ENCODE measurements around the gene THADA.

The THADA gene

DNA sequence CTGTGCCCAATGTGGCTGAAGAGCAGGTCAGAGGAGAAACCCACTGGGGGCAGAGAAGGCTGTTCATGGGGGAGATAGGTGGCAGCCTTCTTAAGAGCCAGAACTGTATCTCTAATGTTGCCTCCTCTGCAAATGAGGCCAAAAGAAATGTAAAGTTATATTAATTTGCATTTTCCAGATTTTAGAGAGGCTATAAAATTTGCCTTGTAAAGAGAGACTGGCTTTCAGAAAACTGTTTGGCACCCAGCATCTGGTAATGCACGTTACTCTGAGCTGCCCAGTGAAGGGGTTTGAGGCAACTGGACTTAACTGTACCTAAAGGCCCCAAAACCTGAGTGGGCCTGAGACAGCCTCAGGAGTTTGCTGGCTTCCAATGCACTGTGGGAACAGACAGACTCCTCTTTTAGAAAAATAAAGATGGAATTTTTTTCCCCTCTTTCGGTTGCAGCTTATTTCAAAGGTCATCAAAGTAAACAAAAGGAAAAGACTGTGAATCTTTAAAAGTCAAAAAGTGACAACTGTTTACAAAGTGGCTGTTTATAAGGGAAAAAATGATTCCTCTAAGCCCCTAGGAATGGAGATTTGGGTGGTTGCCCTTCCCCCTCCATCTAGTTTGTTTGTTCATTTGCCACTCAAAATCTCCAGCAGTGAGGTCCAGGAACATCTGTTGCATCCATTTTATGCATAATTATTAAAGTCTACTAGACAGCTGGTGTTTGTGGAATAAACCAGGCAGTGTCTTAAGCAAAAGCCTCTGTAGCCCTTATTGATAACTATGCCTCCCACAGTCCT, 237.2 kb downstream of the THADA start:
- H3K79me2 ChIP-seq (ENCODE audit: low read length): no peaks in the 10 kb centered on the region
- H3K9me3 ChIP-seq (ENCODE audit: insufficient read depth, low read length): no peaks in the 10 kb centered on the region
- peaks cover 37% of the 10 kb centered on the region for H3K4me1 ChIP-seq (ENCODE audit: low read length)
- H3K27me3 ChIP-seq (ENCODE audit: low read depth, low read length): no peaks in the 10 kb centered on the region
- no peak overlapping the region for H3K4me3 ChIP-seq (ENCODE audit: low read length)
- peak overlapping the region; percentile 3; the same call in 1 of the 2 replicates for H3K9ac ChIP-seq (ENCODE audit: low read length)
- no peaks in the 10 kb centered on the region for H4K20me1 ChIP-seq (ENCODE audit: insufficient read depth, low read length)
- peaks cover 3% of the 10 kb centered on the region for H3K36me3 ChIP-seq (replicated peaks; ENCODE audit: low read depth, low read length)
- peak; percentile 14; the same call in 1 of the 2 replicates for TF ChIP-seq CTCF (IDR thresholded peaks at IDR 0.05; ENCODE audit: low read depth, low read length)
- TF ChIP-seq EZH2phosphoT487 (IDR thresholded peaks at IDR 0.05; ENCODE audit: low read depth): no peak
- H3K4me2 ChIP-seq (ENCODE audit: low read length): peak overlapping the region; percentile 44; the same call in 1 of the 2 replicates
- H2AFZ ChIP-seq (ENCODE audit: low read depth, low read length): no peak overlapping the region
- peak overlapping the region; percentile 33; the same call in 1 of the 2 replicates for H3K27ac ChIP-seq (ENCODE audit: low read length)

DNA sequence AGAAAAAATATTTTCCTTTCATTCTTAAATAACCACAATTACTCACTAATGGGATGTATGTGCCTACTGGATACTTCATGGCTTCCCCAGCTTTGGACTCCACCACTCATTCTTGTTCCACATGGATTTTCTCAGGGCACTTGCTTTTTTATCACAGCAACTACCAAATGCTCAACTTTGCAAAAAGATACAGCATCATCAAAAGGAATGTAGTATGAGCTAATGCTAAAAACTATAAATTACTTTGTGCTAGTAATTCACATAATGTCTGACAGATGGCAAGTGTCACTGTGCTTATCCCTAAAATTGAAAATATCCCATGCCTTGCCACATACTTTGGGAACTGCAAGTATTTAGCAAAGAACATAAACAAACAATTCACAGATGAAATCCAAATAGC, 239.1 kb downstream of the THADA start:
- Histone ChIP-seq H3K27me3 (ENCODE audit: low read depth, low read length) (no peaks in the 10 kb centered on the region), H4K20me1 (ENCODE audit: insufficient read depth, low read length) (no peaks in the 10 kb centered on the region), H3K36me3 (replicated peaks; ENCODE audit: low read depth, low read length) (no peaks in the 10 kb centered on the region), H3K9me3 (ENCODE audit: insufficient read depth, low read length) (no peaks in the 10 kb centered on the region), H3K4me2 (ENCODE audit: low read length) (no peak overlapping the region), H3K4me1 (ENCODE audit: low read length) (peaks cover 37% of the 10 kb centered on the region), H3K9ac (ENCODE audit: low read length) (no peak overlapping the region), H2AFZ (ENCODE audit: low read depth, low read length) (no peak overlapping the region), H3K27ac (ENCODE audit: low read length) (no peak overlapping the region), H3K4me3 (ENCODE audit: low read length) (no peak overlapping the region), H3K79me2 (ENCODE audit: low read length) (no peaks in the 10 kb centered on the region)
- no peak for TF ChIP-seq EZH2phosphoT487 (IDR thresholded peaks at IDR 0.05; ENCODE audit: low read depth)
- no peak for TF ChIP-seq CTCF (IDR thresholded peaks at IDR 0.05; ENCODE audit: low read depth, low read length)

DNA sequence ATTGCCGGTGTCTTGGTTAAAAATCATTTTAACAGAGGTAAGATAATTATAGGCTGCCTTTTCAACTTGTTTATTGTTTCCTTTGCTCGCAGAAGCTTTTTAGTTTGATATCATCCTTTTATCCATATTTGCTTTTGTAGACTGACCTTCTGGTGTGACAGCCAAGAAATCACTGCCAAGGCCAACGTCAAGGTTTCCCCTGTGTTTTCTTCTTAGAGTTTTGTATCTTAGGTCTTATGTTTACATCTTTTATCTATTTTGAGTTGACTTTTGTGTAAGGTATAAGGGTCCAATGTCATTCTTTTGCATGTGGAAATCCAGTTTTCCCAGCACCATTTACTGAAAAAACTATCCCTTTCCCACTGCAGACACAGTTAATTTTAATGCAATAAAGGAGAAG, 240.4 kb downstream of the THADA start:
- Histone ChIP-seq H3K9me3 (ENCODE audit: insufficient read depth, low read length) (no peaks in the 10 kb centered on the region), H3K4me2 (ENCODE audit: low read length) (no peak overlapping the region), H4K20me1 (ENCODE audit: insufficient read depth, low read length) (no peaks in the 10 kb centered on the region), H3K4me3 (ENCODE audit: low read length) (no peak overlapping the region), H3K4me1 (ENCODE audit: low read length) (peaks cover 30% of the 10 kb centered on the region), H3K36me3 (replicated peaks; ENCODE audit: low read depth, low read length) (no peaks in the 10 kb centered on the region), H3K9ac (ENCODE audit: low read length) (no peak overlapping the region), H3K27me3 (ENCODE audit: low read depth, low read length) (no peaks in the 10 kb centered on the region), H3K27ac (ENCODE audit: low read length) (no peak overlapping the region), H3K79me2 (ENCODE audit: low read length) (no peaks in the 10 kb centered on the region), H2AFZ (ENCODE audit: low read depth, low read length) (no peak overlapping the region)
- no peak for TF ChIP-seq EZH2phosphoT487 (IDR thresholded peaks at IDR 0.05; ENCODE audit: low read depth)
- TF ChIP-seq CTCF (IDR thresholded peaks at IDR 0.05; ENCODE audit: low read depth, low read length): no peak

- Histone ChIP-seq H3K4me2 (ENCODE audit: low read length) (no peak overlapping the region), H3K4me3 (ENCODE audit: low read length) (no peak overlapping the region), H3K27ac (ENCODE audit: low read length) (no peak overlapping the region), H2AFZ (ENCODE audit: low read depth, low read length) (no peak overlapping the region), H3K9ac (ENCODE audit: low read length) (no peak overlapping the region), H3K36me3 (replicated peaks; ENCODE audit: low read depth, low read length) (no peaks in the 10 kb centered on the region), H3K9me3 (ENCODE audit: insufficient read depth, low read length) (no peaks in the 10 kb centered on the region), H3K4me1 (ENCODE audit: low read length) (no peaks in the 10 kb centered on the region), H3K79me2 (ENCODE audit: low read length) (no peaks in the 10 kb centered on the region), H3K27me3 (ENCODE audit: low read depth, low read length) (no peaks in the 10 kb centered on the region), H4K20me1 (ENCODE audit: insufficient read depth, low read length) (no peaks in the 10 kb centered on the region)
- TF ChIP-seq CTCF (IDR thresholded peaks at IDR 0.05; ENCODE audit: low read depth, low read length): no peak
Measured at GRCh38 chr2:43349904-43350303, 245.9 kb downstream of the THADA start.
